Parathyroid adenoma (tissue), 2 donors: ENCODE data around the gene CDH13.

Experiments
- H2AFZ ChIP-seq: fragments of 300-600 bp; sonication (generic); one replicate; pipeline ENCODE4 v1.7.0; 2017; ENCODE audit warnings: antibody characterized with exemption, mild to moderate bottlenecking
- H3K27ac ChIP-seq: fragments of 300-600 bp; sonication (generic); one replicate; pipeline ENCODE4 v1.7.0; 2017
- H3K27me3 ChIP-seq: fragments of 300-600 bp; sonication (generic); one replicate; pipeline ENCODE4 v1.7.0; 2017; ENCODE audit warnings: low read length; ENCODE audit not compliant: control insufficient read depth, insufficient read depth
- H3K36me3 ChIP-seq: fragments of 300-600 bp; sonication (generic); one replicate; pipeline ENCODE4 v1.7.0; 2017; ENCODE audit warnings: low read length; ENCODE audit not compliant: control insufficient read depth, insufficient read depth
- H3K4me1 ChIP-seq: fragments of 300-600 bp; sonication (generic); one replicate; pipeline ENCODE4 v1.7.0; 2017; ENCODE audit warnings: control low read depth
- H3K4me2 ChIP-seq: fragments of 300-600 bp; sonication (generic); one replicate; pipeline ENCODE4 v1.7.0; 2017; ENCODE audit warnings: low read length
- H3K4me3 ChIP-seq: fragments of 300-600 bp; sonication (generic); one replicate; pipeline ENCODE4 v1.7.0; 2017; ENCODE audit warnings: low read depth, low read length
- H3K79me2 ChIP-seq: fragments of 300-600 bp; sonication (generic); one replicate; pipeline ENCODE4 v1.7.0; 2017; ENCODE audit warnings: control low read depth
- H3K9ac ChIP-seq: fragments of 300-600 bp; sonication (generic); one replicate; pipeline ENCODE4 v1.7.0; 2017; ENCODE audit warnings: mild to moderate bottlenecking
- H3K9me3 ChIP-seq: fragments of 300-600 bp; sonication (generic); one replicate; pipeline ENCODE4 v1.7.0; 2017; ENCODE audit warnings: low read length; ENCODE audit not compliant: control insufficient read depth
- CTCF ChIP-seq: fragments of 300-600 bp; sonication (generic); IDR thresholded peaks from one replicate; pipeline ENCODE4 v1.7.0; 2017; ENCODE audit warnings: antibody characterized with exemption, mild to moderate bottlenecking
- donor health status: primary hyperparathyroidism.

CDH13 gene

GRCh38 chr16:83802554-83803205 is 1175.9 kb downstream of the CDH13 start:
- no peaks in the 10 kb centered on the region for H3K79me2 ChIP-seq
- no peak overlapping the region for H3K9ac ChIP-seq
- H2AFZ ChIP-seq = no peak overlapping the region
- H3K27me3 ChIP-seq = no peaks in the 10 kb centered on the region
- no peaks in the 10 kb centered on the region for H3K36me3 ChIP-seq
- H3K4me2 ChIP-seq = peak overlapping the region; percentile 27
- no peaks in the 10 kb centered on the region for H3K9me3 ChIP-seq
- peak overlapping the region; percentile 62 for H3K27ac ChIP-seq
- H3K4me3 ChIP-seq = no peak overlapping the region
- H3K4me1 ChIP-seq = no peaks in the 10 kb centered on the region
- TF ChIP-seq CTCF = no peak

DNA sequence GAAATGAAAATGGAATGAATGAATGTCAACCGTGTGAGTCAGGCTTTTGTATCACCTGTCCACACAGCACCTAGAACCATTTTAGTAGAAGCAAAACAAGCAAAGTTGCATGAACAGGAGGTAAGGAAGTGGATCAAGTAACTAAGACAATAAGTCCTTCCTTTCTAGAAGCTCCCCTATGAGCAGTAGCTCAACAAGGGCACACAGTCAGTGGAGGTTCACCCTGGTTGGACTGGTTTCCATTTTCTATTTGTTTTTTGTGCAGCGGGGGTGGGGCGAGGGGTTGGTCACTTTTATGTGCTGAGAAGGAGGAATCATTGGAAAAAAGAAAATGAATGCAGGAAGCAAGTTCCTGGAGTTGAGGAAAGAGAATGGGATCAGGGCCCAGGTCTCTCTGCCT is 1177.0 kb downstream of the CDH13 start:
- peaks cover 6% of the 10 kb centered on the region for H3K79me2 ChIP-seq
- H3K27ac ChIP-seq = no peak overlapping the region
- H3K27me3 ChIP-seq = no peaks in the 10 kb centered on the region
- no peaks in the 10 kb centered on the region for H3K9me3 ChIP-seq
- H2AFZ ChIP-seq = no peak overlapping the region
- no peaks in the 10 kb centered on the region for H3K36me3 ChIP-seq
- no peak overlapping the region for H3K9ac ChIP-seq
- H3K4me3 ChIP-seq = no peak overlapping the region
- peaks cover under 1% of the 10 kb centered on the region for H3K4me1 ChIP-seq
- H3K4me2 ChIP-seq = no peak overlapping the region
- no peak for TF ChIP-seq CTCF

DNA sequence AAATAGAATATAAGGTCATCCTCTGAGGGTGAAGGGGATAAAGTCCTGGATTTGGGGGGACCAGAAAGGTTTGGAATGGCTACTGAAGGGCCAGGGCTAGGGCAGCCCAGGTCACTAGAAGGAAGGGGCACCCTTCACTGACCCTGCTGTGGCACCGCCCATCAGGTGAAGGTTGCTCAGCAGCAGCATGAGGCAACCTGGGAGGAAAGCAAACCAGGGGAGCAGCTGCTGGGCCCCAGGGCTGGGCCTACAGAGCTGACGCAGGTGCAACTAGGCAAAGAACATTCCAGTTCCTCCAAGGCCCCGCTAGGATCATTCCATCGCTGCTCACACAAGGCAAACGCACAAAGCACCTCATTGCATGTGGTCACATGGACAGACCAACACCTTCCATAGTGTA is 1177.6 kb downstream of the CDH13 start:
- no peak overlapping the region for H3K4me2 ChIP-seq
- H3K27ac ChIP-seq = no peak overlapping the region
- no peak overlapping the region for H3K9ac ChIP-seq
- no peak overlapping the region for H2AFZ ChIP-seq
- no peak overlapping the region for H3K4me3 ChIP-seq
- no peaks in the 10 kb centered on the region for H3K27me3 ChIP-seq
- peaks cover 10% of the 10 kb centered on the region for H3K79me2 ChIP-seq
- peaks cover 4% of the 10 kb centered on the region for H3K4me1 ChIP-seq
- no peaks in the 10 kb centered on the region for H3K36me3 ChIP-seq
- TF ChIP-seq CTCF = no peak
- H3K9me3 ChIP-seq = no peaks in the 10 kb centered on the region

DNA sequence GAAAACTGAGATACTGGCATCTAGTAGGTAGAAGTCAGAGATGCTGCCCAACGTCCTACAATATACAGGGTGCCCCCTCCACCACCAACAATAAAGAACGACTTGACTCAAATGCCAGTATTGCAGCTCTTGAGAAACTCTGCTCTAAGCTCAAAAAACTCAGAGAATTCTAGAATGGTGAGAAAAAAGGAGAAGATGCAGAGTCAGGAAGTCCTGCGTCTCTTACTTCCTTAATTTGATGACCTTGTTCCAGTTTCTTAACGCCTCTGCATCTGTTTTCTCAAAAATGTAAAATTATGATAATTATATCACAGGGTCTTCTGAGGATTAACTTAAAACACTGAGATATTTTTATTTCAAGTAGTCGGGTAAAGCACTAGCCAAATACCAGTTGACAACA is 1179.3 kb downstream of the CDH13 start:
- peaks cover 4% of the 10 kb centered on the region for H3K4me1 ChIP-seq

More for the DNA sequence above, 1179.3 kb downstream of the CDH13 start:
- Histone ChIP-seq H3K27me3 (no peaks in the 10 kb centered on the region), H3K36me3 (no peaks in the 10 kb centered on the region), H3K79me2 (peaks cover 15% of the 10 kb centered on the region), H2AFZ (no peak overlapping the region), H3K9me3 (no peaks in the 10 kb centered on the region), H3K4me3 (no peak overlapping the region), H3K4me2 (no peak overlapping the region), H3K9ac (no peak overlapping the region), H3K27ac (no peak overlapping the region)
- TF ChIP-seq CTCF = no peak
